NCI-H2107 treated with DMSO at 0.1 percent for 48 hours (cell line): Measurements from ENCODE around the gene RRAS2.
"Not testable (repeated sequence)": the region's sequence is repeated elsewhere in the genome, so short reads cannot be mapped to it uniquely, and the experiment has no call there.

Experiments
- DNase-seq: peaks from one replicate; lab custom pipeline; 2025; ENCODE audit not compliant: unreplicated experiment; lab: John Stamatoyannopoulos, UW

Gene RRAS2

DNA sequence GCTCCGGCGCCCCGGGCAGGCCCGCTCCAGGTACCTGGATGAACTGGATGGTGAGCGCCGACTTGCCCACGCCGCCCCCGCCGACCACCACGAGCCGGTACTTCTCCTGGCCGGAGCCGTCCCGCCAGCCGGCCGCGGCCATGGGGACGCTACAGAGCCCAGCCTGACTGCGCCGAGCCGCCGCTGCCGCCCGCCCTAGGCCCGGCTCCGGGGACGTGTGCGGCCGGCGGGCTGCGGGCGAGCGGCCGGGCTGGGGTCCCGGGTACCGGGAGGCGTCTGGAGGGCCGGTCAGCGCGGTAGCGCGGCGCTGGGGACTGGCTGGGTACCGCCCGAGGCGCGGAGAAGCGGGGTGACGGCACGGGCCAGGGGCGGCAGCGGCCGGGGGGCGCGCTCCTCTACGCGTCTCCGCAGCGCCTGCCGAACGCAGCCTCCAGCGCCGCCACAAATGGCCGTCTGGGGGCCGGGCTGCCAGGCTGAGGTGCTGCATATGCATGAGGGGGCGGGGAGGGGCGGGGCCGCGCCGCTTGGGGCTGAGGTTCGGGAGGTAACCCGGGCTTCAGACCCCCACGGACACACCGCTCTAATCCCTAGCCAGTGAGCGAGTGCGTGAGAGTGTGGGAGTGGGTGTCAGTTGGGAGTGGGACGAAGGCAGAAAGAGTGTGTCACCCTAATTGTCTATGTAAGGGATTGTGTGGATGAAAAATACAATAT is at the start of gene RRAS2:
RRAS2 (minus strand) TSS at position 455 of the 711 bp plus-strand sequence; CDS start at position 142, 313 bp downstream.
- DNase-seq, result no peak

DNA sequence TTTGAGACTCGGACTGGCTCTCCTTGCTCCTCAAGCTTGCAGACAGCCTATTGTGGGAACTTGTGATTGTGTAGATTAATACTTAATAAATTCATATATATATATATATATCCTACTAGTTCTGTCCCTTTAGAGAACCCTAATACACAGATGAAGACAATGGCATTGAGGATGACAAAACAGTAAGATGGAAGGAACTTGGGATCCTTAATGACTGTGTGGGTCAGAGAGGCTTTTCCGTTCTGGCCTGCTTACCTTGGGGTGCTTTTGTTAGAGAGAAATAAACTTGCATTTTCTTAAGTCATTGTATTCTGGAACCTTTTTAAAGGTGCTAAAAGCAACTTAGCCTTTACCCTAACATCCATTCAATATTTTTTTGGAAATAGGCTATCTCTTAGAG is 49.6 kb upstream of the RRAS2 start:
- no peak for DNase-seq

DNA sequence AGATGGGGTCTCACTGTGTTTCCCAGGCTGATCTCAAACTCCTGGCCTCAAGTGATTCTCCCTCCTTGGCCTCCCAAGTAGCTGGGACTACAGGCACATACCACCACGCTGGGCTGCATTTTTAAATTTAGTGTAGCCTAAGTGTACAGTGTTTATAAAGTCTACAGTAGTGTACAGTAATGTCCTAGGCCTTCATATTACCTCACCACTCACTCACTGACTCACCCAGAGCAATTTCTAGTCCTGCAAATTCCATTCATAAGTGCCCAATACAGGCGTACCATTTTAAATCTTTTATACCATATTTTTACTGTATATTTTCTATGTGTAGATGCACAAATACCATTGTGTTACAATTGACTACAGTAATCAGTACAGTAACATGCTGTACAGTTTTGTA is 47.1 kb upstream of the RRAS2 start:
- DNase-seq, result not testable (repeated sequence)

DNA sequence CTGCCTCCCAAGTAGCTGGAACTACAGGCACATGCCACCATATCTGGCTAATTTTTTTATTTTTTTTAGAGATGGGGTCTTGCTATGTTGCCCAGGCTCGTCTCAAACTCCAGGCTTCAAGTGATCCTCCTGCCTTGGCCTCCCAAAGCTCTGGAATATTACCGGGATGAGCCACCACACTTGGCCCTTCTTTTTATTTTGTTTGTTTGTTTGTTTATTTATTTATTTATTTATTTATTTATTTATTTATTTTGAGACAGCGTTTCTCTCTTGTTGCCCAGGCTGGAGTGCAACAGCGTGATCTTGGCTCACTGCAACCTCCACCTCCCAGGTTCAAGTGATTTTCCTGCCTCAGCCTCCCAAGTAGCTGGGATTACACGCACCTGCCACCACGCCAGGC is 44.5 kb upstream of the RRAS2 start:
- DNase-seq, result not testable (repeated sequence)

DNA sequence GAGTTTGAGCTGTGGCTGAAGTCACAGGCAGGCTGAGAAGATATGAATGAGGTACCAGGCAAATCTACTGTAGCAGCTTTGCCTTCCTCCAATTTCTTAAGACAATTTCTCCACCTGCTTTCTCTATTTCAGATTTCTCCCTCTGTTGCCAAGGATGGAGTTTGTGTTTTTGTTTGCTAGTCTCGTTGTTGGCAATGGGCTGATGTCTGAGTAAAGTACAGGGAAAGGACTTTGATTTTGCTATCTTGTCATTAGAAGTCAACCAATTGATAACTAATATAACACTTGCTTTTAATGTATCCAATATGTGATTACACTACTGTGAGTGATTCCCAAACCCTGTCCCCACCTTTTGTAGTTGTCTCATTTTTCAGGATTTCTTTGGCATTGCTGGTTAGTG is 40.1 kb upstream of the RRAS2 start:
- DNase-seq, result no peak

DNA sequence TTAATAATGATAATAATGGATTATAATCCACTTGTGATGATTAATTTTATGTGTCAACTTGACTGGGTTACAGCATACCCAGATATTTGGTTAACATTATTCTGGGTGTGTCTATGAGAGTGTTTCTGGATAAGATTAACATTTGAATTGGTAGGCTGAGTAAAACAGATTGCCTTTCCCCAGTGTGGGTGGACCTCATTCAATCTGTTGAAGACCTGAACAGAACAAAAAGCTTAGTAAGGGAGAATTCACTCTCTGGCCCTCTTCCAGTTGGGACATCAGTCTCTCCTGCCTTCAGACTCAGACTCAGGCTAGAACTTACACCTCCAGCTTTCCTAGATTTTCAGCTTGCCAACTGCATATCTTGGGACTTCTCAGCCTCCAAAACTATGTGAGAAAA is 37.3 kb upstream of the RRAS2 start:
- DNase-seq, result no peak

DNA sequence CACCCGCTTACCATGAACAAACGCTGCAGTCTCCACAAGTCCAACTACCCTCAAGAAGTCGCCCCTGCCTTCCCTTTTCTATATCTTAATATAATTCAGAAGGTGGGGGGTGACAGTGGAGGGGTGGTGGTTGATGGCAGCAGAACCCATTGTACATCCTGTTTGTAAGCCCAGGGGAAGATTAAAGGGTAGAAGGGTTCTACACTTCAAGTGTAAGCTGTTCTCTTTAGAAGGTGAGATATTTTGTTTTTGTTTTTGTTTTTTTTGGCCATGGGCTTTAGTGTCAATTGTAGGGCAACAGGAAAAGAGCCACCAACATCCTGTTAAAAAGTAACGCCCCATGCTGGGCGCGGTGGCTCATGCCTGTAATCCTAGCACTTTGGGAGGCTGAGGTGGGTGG is 34.9 kb upstream of the RRAS2 start:
- no peak for DNase-seq

DNA sequence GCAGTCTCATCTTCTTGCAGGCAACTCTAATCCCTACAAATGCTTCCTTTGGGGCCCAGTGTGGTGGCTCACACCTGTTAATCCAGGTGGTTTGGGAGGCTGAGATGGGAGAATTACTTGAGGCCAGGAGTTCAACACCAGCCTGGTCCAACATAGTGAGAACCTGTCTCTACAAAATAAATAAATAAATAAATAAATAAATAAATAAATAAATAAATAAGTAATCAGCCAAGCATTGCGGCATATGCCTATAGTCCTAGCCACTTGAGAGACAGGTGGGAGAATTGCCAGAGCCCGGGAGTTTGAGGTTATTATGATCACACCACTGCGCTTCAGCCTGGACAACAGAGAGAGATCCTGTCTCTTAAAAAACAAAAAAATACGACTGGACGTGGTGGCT is 34.1 kb upstream of the RRAS2 start:
- no peak for DNase-seq

DNA sequence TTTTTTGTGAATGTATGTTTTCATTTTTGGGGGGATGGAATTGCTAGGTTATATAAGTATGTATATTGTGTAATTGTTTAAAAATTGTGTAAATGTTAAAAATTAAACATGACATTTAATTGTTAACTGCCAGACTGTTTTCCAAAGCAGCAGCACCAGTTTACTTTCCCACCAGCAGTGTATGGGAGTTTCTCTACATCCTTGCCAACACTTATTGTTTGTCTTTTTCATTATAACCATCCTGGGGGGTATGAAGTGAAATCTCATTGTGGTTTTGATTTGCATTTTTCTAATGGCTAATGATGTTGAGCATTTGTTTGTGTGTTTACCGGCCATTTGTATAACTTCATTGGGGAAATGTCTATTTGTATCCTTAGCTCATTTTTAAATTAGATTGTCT is 31.7 kb upstream of the RRAS2 start:
- DNase-seq, result no peak

DNA sequence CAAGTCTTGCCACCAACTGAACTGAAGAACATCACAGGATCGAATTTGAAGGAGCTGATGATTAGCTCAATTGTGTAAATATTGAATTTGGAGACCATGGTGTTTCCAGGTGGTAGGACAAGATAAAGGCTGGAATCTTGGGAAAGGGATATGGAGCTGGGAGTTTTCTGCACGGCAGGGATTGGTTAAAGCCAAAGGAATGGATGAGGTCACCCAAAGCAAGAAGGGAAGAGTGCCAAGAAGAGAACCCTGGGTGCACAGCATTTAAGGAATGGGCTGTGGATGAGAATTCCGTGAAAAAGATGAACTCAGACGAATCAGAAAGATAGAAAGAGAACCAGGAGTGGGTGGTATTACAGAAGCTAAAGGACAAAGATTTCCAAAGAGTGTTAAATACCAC is 29.4 kb upstream of the RRAS2 start:
- no peak for DNase-seq

DNA sequence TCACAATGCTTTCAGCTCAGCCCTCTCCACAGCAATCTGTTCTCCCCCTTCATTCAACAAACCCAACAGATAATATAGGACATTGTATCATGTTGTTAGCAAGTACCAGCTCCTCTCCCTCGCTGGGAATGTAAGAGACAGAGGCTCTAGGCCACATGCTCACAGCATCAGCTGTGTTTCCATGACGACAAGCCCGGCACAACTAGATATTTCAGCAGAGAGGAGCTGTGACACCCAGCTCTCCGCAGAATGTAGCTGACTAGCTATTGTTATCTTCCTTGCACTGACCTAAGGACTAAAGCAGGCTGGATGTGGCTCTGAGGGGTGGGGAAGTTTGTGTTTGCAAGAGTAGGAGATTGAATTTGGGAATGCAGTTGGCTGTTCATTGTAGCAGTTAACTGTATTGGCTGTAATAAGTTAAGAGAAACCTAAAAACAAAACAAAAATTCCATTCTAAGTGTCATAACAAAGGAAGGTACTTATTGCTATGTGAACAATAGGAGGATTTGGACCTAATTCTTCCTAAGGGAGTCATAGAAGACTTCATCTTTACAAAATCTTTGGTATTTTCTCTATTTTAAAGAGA is 28.0 kb upstream of the RRAS2 start:
- no peak for DNase-seq

DNA sequence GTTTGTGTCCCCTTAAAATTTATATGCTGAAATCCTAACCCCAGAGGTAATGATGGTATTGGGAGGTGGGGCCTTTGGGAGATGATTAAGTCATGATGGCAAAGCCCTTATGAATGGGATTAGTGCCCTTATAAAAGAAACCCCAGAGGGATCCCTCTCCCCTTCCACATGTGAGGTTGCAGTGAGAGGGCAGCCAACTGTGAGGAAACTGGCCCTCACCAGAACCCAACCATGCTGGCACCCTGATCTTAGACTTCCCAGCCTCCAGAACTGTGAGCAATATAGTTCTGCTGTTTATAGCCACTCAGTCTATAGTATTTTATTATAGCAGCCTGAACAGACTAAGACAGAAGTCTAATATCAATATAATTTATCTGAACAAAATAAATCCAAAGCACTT is 27.1 kb upstream of the RRAS2 start:
- no peak for DNase-seq

DNA sequence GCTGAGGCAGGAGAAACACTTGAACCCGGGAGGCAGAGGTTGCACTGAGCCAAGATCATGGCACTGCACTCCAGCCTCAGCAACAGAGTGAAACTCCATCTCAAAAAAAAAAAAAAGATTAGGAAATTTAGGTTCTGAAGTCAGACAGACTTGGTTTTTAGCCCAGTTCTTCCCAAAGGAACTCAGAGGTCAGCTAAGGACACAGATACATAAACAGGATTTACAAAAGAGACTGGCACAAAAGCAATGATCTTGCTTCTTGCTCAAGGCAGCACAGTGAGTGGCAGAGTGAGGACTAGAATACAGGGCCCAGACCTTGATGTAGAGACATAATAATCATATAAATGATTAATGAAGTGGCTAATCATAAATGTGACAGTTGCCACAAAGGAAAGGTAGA is 25.4 kb upstream of the RRAS2 start:
- no peak for DNase-seq

DNA sequence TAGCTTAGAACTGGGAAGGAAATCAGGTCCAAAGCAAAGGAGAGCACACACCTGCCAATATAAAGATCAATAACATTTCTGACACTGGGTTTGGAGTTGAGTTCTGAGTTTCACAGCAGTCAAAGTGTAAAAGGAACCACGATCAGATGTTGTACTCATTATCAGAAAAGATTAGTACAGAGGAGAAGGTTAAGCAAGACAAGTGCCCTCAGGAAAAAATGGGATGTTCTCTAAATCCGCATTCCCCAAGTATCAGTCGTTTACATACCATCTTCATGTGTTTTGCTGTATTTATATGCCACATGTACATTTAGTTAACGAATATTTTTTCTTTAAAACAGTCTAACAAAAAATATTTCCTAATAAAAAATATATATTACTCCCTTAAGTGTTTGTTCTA is 23.0 kb upstream of the RRAS2 start:
- no peak for DNase-seq

DNA sequence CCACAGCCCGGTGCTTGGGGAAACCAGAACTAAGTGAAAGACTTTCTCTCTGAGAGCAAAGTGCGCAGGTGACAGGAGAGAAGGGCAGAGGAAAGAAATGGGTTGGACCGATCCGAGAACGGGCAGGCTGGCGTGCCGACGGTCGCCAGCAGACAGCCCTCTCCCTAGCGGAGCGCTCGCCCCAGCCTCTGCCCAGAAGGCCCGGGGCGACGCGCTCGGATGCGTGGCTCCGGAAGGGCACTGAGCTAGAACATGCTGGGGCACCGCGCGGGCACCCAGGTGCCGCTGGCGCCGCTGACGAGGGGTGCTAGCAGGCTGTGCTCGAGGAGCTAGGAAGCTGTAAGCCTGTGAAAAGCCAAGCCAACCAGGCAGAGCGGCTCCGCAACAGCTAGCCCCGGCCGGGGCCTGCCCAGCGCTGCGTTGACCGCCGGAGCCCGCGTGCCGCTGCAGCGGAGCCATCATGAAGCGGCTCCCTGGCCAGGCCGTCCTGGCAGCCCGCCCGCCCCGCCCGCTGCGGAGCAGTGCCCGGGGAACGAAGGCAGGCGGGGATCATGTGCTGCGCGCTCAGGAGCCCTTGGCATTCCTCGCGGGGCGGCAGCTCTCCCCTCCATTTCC is 22.1 kb upstream of the RRAS2 start:
- peak; percentile 8 for DNase-seq

DNA sequence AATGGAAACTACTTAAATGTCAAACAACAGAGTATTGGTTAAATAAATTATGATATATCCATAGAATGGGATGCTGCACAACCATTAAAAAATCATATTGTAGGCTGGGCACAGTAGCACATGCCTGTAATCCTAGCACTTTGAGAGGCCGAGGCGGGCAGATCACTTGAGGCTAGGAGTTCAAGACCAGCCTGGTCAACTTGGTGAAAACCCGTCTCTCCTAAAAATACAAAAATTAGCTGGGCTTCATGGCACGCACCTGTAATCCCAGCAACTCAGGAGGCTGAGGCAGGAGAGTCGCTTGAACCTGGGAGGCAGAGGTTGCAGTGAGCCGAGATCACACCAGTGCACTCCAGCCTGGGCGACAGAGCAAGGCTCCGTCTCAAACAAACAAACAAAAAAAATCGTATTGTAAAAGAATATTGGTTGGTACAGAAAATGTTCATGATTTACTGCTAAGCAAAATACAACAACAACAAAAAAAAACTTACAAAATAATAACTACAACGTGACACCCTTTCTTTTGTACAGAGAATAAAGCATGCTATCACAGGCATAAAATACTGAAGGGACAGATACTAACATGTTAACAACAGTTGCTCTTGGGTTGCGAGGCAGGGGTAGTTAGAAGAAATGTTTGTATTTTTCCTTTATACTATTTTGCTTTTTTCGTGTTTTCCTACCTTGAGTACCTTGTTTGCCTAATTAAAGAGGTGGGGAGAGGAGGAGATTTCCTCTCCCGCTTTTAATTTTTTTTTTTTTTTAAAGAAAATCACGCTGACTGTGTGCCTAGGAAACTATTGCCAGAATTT is 21.3 kb upstream of the RRAS2 start:
- no peak for DNase-seq

DNA sequence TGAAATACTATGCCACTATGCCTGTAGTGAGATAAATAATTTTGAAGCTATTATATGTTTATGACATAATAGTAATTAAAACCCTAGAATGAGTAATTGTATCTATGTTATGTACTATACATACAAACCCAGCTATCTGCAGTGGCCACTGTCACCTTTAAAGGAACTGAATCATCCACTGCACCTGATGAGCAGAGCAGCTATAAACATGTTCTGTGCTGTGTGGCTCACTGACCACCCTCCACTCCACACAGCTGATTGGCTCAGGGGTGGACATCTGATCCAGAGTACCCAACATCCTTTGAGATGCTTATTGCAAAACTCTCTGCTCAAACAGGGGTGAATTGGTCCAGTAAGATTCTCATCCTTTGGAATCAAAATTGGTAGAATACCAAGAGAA is 19.2 kb upstream of the RRAS2 start:
- no peak for DNase-seq

DNA sequence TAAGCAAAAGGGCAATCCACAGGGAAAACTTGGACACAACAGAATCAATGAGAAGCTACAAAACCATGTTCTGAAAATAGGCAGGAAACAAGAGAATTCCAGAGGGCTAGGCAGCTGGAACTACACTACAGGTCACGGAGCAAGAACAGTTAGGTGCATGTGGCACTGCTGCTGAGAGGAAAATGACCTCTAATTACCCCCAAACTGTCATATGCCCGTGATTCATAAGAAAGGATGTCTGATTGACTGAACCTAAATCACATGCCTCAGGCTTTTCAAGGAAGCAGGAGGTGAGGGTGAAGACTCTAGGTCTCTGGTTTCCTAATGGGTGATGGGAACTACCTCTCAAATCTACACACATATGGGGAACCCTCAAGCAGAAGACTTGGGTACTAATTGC is 17.9 kb upstream of the RRAS2 start:
- no peak for DNase-seq

DNA sequence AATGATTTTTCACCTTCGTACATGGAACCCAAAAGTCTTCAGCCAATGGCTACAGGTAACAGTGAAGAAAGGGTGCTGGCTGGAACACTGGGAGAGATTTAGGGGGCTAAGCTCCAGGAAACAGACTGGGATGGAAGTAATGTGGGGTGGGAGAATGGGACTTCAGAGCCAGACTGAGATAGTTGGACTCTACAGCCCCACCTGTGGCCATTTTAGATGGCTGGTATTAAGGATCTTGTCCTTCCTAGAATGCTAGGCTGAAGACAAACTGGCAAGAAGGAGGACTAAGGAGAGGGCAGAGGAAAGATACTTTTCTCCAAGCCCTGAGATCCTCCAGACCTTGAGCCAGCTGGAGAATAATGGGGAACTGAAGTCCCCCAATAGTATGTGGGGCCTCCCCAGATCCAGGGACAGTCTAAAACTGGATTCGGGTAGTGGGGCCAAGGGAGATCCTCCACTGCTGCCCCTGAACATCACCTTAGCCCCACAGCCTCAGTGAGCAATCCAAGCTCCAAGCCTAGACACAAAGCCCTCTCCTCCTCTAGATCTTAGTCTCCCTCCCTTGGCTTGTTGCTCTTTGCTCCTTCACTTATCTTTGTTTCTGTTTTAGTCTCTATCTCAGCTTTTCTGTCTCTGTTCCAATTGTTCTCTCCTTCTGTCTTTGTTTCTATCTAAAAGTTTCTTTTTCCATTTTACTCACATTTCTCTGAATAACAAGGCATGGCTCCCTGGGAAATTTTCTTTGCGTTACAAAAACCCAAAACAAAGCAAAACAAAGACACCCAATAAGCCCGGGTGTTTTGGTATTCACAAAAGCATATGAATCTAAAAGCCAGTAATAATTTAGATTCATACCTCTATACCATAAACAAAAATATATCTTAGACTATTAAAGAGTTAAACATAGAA is 16.2 kb upstream of the RRAS2 start:
- no peak for DNase-seq

DNA sequence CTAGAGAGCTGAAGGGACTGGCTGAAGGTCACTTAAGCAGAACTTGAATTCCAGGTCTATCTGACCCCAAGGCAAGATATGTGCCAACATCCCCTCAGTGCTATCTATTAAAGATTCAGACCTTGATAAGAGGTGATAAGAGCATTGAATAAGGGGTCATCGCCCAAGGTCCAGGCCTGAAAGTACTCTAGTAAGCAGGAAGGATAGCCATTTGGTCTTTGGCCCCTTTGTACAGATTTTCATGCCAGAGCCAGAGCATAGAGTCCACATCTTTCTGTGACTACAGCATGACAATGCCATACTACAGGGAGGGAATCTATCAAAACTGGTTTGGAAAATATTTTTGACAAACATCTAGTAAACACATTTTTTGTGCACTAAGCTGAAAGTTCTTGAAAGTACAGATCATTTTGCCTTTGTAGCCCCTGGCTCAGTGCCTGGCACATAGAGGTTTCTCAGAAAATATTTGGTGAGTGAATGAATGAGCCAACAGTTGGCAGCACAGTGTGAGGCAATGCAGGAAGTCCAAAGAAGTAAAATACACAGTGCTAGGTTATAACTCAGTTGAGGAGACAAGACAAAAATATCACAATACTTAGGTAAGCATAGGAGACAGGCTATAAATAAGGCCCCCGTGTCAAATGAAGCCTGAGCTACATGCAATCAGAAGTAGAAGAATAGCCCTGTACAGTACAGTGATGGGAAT is 15.1 kb upstream of the RRAS2 start:
- DNase-seq, result no peak
